Raji (cell line): ENCODE results near the gene RGL4.

ENCODE experiments used
- POLR2A ChIP-seq: IDR thresholded peaks from 2 replicates; pipeline ENCODE4 v1.6.1; 2011; ENCODE audit warnings: low read depth, low read length, control low read depth; ENCODE audit not compliant: insufficient read depth

RGL4 gene, protein sequence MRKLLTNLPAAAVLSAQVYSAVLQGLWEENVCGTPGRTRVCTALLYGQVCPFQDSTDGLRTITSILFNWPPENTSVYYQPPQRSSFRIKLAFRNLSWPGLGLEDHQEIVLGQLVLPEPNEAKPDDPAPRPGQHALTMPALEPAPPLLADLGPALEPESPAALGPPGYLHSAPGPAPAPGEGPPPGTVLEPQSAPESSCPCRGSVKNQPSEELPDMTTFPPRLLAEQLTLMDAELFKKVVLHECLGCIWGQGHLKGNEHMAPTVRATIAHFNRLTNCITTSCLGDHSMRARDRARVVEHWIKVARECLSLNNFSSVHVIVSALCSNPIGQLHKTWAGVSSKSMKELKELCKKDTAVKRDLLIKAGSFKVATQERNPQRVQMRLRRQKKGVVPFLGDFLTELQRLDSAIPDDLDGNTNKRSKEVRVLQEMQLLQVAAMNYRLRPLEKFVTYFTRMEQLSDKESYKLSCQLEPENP

DNA sequence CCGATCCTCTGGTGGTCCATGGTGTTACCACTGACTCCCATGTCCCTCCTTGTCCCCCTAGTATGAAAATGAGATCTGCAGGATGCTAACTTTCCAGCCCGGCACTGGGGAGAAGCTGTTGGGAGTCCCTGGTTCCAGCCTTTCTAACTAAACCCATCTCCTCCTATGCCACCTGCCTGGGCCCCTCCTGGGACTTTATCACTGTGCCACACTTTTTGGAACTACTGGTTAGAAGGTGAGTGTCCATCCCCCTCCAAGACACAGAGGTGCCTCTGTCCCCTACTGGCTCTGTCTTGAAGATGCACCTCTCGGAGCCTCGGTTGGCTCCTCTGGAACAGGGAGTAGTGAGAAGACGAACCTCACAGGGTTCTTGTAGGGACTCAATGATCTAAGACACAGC is at the start of gene RGL4:
Gene RGL4 (plus strand): TSS at position 301 of the 400 bp plus-strand sequence. CDS start 1,018 bp downstream, outside the sequence.
- no peak for TF ChIP-seq POLR2A

DNA sequence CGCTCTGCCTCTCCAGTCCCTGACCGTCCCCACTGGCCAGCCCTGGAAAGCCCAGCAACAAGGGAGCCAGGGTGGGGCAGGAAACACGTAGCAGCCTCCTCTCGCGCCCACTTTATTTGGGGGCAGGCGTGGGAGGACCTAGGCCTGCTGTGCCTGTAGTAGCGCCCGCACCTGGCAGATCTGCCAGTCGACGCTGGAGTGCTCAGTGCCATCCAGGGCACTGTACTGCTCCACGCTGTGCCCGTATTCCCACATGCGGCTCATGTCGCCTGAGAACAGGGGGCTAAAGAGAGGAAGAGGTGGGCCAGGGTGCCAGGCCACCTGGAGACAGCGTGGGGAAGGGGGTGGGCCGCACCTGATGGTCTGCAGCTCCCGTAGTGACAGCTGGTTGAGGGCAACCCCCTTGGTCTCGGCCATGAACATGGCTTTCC is 41.7 kb upstream of the RGL4 start:
- TF ChIP-seq POLR2A, result no peak

DNA sequence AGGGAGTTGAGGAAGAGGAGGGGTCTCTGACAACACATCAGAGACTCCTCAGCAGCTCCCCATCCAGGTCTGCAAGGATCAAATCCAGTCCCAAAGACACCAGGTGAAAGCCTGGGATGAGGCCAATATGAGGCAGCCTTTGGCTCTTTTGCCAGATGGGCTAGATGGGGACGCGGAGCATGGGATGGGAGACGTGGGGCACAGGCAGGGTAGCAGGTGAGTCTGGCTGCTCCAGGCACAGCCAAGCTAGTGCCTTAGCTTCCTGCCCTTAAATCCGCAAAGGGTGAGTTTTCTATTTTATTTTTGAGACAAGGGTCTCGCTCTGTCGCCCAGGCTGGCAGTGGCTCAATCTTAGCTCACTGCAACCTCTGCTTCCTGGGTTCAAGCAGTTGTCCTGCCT is 39.1 kb upstream of the RGL4 start:
- no peak for TF ChIP-seq POLR2A

DNA sequence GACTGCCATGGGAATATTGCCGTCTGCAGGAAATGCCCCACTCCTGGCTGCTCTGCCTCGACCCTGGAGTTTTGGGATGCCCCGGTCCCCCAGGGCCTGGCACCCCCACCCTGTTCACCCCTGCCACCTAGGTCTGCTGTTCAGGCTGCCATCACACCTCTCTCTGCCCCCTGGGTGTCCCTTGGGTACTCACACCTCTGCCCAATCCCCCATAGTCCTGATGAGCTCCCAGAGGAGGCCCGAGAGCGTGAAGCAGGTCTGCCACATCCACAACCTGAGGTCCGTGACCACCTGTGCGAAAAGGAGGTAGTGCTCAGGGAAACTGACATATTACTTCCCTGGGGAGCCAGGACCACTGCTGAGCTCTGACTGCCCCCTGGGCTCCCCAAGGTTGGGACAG is 38.5 kb upstream of the RGL4 start:
- no peak for TF ChIP-seq POLR2A

DNA sequence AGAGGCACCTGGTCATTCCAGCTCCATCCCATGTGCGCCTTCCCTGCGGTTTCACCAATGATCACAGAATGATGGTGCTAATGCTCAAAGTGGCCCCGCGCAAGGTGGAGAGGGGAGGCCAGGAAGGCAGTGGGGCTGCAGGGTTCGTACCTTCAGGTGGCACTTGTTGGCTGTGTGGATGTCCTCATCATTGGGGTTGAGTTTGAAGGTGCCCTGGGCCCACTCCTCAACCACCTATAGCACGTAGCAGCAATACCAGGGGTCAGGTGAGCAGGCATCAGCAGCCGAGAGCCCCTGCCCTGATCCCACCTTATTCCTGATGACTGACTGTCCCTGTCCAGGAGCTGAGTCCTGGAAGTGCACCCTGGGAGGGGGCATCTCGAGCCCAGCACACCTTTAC is 38.1 kb upstream of the RGL4 start:
- no peak for TF ChIP-seq POLR2A

DNA sequence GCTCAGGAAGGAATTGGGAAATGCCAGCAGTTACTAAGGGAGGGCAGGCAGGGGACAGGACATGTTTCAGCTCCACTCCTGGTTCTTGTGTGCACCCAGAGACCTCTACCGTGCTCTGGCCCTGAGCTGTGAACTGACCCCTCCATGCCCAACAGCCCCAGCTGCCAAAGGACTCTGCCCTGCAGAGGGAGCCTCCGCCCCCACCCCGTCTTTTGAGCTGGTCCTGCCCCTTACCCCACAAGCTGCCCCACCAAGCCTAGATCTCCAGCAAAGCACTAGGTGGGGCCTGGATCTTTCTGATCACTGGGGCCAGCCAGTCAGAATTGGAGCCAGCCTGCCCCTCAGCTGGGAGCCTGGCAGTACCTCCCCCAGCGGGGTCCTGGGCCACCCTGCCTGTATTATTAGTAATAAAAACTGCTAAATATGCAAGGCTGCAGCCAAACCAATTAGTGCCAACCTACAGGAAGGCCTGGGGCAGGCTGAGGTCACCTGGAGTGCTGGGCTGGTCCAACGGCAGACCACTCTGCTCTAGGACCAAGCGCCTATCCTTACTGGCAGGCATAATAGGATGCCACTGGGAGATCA is 34.8 kb upstream of the RGL4 start:
- TF ChIP-seq POLR2A, result no peak

DNA sequence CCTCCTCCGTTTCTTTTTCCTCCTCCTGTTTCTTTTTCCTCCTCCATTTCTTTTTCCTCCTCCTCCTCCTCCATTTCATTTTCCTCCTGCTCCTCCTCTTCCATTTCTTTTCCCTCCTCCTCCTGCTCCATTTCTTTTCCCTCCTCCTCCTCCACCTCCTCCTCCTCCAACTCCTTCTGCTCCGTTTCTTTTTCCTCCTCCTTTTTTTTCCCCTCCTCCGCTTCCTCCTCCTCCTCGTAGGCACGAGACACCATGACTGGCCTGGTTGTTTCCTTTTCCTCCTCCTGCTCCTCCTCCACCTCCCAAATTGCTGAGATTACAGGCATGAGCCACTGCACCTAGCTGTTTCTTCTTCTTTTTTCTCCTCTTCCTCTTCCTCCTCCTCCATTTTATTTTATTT is 33.1 kb upstream of the RGL4 start:
- TF ChIP-seq POLR2A, result no peak

DNA sequence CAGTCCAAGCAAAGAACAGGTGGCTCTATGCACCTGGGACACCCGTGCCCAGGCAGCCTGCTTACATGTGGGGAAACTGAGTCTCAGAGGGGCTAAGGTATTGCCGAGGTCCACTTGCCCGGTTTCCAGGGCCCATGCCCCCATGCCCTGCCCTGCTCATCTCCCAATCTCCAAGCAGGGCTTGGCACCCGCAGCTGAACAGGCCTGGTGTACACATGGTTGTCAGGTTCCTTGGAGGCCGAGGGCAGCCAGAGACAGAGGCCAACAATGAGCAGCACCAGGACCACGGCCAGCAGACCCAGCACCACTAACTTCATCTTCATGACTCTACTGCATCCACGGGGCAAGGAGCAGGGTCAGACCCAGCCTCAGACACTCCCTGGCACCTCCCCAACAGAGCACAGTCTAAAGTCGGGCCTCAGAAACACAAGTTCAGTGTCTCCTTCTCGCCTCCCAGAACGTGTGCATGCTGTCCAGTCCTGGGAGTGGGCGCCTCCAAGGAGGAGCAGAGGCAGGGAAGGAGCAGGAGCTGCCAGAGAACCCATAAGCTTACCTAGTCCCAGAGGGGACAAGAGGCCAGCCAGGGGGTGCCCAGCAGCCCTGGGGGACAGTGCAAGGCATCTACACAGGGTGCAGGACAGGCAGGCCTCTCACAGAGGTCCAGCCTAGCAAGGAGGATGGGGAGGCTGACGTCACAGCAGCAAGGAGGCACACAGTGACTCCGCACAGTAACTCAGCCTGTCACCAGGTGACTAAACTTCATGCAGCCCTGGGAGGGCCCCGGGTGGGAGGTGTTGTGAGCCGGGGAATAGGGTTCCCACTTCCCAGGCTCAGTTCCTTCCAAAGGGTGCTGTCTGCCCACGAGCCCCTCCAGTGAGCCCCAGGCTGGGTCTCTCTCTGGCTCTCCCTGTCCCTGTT is 20.2 kb upstream of the RGL4 start:
- no peak for TF ChIP-seq POLR2A

DNA sequence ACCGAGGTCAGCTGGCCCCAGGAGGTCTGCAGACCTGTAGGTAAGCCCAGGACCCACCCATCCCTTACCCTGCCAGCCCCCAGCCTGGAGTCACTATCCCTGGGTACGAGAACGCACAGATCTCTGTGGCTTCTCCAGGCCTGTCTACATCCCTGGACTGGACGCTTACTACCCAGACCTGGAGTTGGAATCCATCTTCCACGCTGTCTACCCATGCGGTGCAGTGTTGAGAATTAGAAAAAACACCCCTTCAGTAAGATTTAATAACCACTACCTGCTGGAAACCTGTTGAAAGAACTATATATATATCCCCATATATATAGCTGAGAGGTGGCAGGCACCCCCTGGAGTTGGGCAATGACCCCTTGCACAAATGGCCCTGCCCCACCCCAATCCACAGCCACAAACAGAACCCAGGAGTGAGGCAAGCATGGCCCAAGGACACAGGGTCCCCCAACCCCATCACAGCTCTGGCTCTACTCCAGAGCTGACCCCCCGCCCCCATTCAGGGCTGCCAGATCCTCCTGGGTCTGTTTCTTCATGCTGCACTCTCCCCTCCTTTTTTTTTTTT is 17.7 kb upstream of the RGL4 start:
- TF ChIP-seq POLR2A, result no peak

DNA sequence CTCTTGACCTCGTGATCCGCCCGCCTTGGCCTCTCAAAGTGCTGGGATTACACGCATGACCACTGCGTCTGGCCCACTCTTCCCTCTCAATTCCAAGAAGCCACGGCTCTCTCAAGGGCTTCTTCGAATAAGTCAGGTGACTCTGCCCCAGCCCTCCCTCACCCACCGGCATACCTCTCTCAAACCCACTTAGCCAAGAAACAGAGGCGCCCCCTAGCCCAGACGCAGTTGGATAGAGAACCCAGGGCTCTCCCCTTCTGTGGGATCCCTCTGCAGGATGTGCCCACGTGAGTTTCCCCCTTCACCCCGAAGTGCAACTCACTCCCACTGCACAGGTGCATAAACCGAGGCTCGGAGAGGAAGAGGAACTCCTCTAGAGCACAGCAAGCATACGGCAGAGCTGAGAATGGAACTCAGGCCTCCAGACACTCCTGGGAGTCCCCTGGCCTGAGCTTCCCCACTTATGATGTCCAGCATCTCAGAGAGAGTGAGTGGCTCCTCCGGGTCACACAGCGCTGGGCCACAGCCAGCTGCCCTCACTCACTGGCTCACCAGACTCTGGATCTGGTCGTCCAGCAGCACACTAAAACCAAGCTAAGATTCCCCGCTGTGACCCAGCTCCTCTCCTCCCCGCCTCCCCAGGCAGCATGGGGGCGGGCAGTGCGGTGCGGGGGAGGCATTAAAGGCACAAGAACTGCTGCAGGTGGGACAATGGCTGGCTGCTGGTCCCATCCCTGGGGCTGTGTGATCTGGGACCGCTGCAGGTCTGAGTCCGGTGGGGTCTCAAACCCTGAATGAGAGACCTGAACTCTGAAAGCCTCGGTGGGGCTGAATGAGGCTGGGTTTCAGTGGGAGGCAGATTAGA is 16.8 kb upstream of the RGL4 start:
- no peak for TF ChIP-seq POLR2A

DNA sequence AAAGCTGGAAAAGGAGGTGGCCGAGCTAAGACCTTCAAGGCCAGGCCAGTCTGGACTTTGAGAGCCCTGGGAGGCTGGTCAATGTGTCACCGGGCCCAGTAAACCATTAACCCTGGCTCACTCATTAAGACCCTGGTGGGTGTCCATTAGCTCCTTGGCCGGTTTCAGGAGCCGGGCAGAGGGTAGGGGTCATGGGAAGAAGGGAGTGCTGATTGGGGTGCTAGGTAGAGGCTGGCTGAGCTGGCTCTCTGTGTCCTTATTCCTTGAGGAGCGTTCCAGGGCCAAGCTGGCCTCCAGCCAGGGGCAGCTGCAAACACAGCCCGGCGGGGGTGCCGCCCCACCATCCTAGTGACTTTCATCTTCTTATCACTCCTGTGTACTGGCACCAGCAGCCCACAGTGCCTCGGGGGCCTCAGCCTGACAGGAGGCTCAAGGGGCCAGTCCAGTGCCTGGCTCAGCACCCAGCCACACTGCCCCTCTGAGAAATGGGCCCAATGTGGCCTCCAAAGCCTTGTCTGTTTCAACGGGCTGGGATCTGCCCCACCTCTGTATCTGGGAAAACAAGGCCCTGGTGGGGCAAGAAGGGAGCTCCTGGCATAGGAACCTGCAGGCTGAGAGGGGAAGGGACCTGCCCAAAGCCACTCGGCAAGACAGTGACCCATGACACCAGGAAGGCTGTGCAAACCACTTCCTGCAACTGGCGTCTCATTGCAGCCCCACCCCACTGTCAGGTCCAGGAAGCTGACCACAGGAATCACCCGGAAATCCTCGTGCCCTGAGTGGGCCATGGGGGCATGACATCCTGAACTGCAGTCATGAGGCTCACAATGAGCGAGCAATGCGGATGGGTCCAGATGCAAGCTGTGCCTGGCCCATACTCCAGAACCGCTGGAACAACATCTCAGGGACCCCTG is 15.1 kb upstream of the RGL4 start:
- TF ChIP-seq POLR2A, result no peak

DNA sequence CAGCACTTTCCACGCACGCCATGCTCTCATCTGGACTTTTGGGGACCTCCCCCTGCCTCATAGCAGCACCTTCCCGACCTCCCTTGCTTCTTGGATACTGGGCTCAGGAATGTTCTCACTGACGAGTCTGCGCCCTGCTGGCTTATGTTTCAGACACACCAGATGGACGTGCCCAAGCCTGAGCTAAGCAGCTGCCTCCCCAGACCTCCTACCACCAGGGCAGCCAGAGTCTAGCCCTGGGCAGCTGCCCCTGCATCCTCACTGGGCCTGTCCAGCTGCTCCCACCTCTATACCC is 13.2 kb upstream of the RGL4 start:
- TF ChIP-seq POLR2A, result no peak

DNA sequence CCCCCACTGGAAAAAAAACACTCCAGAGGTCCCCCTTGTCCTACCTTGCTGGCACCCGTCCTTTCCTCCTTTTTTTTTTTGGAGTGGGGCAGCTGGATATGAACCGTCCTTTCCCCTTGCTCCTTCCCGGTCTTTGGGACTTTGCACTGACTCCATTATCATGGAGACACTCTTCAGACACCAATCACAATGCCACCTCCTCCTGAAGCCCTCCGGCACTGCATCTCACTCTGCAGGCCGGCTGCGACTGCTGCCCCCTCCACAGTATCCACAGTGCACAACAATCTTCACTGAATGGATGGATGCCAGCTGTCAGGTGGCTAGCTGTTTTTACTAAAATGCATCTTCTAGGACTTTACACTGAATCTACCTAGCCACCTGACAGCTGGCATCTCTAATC is 12.7 kb upstream of the RGL4 start:
- TF ChIP-seq POLR2A, result no peak
